Activated T-cell treated with anti-CD3 and anti-CD28 coated beads for 4 hours (primary cell): Measurements from ENCODE around the gene TBC1D5.

Experiments used
- DNase-seq: peaks from one replicate; pipeline ENCODE4 v3.0.0-alpha.2; 2020

TBC1D5 gene

GRCh38 chr3:17336291-17336690, 406.1 kb downstream of the TBC1D5 start:
- no peak for DNase-seq

DNA sequence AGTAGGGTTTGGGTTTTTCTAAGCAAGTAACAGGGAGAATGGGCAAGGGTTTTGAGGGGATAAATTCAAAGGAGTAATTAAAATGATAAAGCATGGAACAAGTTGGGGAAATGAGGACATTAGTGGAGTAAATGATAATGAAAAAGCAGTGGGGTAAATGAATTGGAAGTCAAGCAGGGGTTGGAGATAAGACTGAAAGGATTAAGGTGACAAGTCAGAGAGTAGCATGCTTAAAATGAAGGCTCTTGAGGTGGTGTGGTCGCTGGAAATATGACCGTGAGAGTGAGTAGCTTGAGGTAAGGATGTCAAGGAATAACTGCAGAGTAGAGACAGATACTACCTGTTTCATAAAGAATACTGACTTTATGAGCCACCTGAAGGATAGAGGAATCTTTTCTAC, 408.5 kb downstream of the TBC1D5 start:
- DNase-seq = no peak

GRCh38 chr3:17333446-17333845, 409.0 kb downstream of the TBC1D5 start:
- no peak for DNase-seq

- no peak for DNase-seq
These were observed 411.8 kb downstream of the TBC1D5 start for GRCh38 chr3:17330660-17331059.

GRCh38 chr3:17329927-17330326, 412.5 kb downstream of the TBC1D5 start:
- no peak for DNase-seq

DNA sequence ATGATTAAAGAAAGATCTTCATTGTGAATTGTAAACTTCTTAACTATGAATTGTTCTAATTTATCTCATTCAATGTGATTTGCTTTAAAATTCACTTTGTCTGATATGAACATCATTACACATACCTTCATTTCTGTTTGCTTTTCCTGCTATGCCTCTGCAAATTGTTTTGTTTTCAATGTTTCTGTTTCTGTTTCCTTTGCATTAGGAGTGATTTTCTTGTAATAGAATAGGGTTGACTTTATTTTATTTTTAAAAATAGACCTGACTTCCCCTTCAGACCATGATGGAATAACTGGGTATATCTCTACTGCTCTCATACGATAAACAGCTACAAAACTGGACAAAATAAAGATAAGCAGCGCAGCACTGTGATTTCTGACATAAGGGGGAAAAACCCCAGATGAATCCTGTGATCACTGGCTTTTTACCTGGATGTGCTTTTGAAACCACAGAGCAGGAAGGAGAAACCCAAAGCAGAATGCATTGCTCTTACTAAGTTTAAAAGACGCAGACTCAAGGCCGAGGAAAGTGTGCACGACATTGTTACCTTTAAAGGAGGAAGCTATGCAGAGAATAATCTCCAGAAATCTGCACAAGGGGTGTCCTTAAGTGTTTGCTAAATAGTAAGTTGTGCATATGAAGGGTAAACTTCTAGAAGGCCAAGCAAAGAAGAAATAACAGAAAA, 420.2 kb downstream of the TBC1D5 start:
- DNase-seq = no peak

- DNase-seq = no peak
These were observed 422.2 kb downstream of the TBC1D5 start for GRCh38 chr3:17320266-17320665.

GRCh38 chr3:17315897-17316296, 426.5 kb downstream of the TBC1D5 start:
- no peak for DNase-seq

DNA sequence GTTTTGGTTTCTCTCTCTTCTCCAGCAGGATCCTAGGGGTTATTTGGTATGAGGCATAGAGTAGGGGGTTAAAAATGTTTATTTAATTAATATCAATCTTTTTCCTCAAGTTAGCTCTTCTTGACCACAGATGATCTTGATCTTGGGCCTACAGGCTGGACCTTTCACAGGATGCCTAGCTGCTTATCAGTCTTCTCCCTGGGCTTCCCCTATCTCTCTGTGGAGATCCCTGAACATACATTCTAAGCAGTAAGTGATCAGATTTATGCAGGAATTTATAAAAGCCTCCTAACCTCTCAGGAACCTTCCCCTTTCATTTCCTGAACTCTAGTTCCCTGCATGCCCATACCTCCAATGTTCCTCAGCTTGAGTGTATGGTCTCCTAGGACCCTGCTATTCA, 428.3 kb downstream of the TBC1D5 start:
- no peak for DNase-seq

DNA sequence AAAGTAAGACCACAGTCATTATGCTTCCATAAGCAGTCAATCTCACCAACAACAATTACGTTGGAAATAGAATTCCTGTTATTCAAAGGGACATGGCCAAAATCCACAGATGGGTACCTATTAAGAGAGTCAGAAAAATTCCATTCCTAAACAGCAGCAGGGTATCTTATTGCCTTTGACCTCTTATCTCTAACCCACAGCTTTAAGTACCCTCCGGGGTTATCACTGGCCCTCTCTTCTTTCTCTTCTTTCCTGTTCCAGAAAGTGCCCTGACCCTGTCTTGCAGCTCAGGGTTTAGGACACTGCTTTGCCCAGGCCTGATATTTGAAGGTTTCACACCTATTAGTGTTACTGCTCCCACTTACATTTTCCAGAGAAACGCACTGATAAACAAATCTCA, 428.7 kb downstream of the TBC1D5 start:
- no peak for DNase-seq

DNA sequence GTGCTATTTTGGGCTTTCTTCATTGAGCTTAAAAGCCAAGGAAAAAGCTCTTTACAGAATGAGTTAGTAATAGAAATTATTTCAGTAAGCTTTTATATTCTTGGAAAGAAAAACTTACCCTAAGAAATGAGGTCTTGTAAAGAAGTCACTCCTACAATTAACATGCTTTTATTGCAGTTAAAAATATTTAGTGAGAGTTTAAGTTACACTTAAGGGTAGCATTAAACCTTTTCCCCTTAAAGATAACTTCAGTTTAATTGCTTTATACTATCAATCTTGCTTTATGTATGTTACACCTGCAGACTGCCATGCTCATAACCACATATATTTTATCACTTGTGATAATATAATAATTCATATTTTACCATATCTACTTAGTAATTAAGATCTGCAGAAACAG, 431.4 kb downstream of the TBC1D5 start:
- no peak for DNase-seq

- no peak for DNase-seq
These were observed 434.5 kb downstream of the TBC1D5 start for GRCh38 chr3:17307887-17308286.

DNA sequence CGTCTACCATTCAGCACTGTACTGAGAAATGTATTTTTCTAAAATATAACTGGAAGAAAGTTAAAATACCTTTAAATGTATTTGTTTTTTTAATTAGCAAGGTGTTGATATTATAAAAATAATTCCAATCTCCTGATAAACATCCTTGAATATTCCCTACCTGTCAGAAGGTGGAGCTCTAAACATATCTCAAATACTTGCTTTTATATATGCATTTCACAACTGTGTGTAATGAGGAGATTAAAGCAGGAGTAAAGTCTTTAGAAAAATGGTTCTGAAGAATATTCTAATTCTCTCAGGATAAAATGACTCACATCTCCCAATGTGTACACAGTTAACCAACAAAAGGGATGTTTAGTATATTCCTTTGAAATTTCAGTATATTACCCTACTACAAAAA, 434.9 kb downstream of the TBC1D5 start:
- no peak for DNase-seq

DNA sequence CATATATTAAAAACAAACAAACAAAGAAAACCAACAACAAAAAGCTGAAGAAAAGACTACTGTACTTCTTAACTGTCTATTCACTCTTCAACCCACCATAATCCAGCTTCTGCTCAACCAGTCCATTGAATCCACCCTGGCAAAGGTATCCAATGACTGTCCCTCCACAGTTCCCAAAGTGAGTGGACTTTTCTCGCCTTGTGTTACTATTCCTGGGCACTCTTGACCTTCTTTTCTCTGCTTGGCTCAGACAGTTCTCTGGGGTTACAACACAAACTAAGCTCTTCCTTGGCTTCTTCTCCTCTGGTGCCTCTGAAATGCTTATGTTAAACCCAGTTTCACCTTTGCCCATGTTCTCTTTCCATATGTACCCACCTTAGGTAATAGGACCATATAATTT, 437.5 kb downstream of the TBC1D5 start:
- DNase-seq = no peak

DNA sequence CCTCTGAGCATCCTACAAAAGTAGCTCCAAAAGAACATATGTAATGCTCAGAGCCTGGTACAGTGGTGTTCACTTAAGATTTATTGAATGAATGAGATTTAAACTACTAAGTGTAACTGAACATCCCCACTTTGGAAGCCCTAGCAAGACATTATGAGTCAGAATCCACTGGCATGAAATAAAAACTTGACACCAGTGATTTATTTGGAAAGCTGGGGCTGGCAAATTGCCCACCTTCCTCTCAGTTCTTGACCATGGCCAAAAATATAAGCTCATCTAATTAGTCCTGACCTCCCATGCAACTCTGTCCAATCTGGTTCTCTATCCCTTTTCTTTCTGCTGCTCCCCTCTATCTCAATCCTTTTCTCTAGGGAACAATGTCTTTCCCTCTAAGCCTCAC, 439.7 kb downstream of the TBC1D5 start:
- no peak for DNase-seq

DNA sequence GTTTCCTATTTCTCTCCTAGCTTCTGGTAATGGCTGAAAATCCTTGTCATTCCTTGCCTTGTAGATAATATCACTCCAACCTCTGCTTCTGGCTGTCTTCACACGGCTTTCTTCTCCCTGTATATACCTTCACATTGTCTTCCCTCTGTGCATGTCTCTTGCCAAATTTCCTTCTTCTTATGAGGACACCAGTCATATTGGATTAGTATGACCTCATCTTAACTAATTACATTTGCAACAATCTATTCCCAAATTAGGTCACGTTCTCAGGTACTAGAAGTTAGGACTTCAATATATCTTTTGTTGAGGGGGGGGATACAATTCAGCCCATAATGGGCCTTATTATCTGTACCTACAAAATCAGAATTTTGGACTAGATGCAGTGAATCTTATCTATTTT, 440.3 kb downstream of the TBC1D5 start:
- no peak for DNase-seq

DNA sequence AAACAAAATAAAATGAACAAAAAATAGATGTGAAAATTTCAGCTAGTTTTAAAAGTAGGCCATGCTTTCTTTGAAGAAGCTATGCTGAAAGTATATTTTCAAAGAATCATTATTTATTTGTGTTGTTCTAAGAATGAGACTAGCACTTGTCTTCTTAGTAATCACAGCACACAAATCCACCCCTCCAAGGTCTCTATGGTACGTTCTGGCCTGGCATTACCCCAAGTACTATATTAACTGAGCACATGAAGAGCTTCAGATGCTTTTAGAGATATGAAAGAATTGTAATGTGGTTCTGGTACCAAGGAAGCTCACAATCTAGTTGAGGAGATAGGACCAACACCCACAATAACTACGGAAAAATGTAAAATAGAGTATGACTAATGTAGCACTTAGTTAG, 441.2 kb downstream of the TBC1D5 start:
- no peak for DNase-seq

GRCh38 chr3:17300441-17300840, 442.0 kb downstream of the TBC1D5 start:
- no peak for DNase-seq

- DNase-seq = no peak
These were observed 444.4 kb downstream of the TBC1D5 start for GRCh38 chr3:17298038-17298437.

DNA sequence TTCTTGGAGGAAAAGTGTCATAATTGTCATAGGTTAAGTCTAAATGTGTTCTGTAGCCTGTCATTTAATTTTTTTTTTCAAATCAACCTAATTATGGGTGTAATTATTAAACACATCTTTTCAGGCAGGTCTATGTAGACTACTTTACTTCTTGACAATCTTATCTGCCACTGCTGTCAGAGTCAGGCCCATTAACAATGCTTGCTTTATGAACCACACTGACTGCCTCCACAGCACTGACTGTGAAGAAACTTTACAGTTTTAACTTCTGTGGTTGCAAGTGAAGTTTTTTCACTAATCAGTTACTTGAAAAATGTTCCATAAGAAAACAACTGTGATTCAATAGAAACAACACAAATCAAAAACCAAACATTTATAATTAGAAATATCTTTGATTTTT, 449.9 kb downstream of the TBC1D5 start:
- DNase-seq = no peak

GRCh38 chr3:17290894-17291293, 451.5 kb downstream of the TBC1D5 start:
- no peak for DNase-seq

- no peak for DNase-seq
These were observed 453.5 kb downstream of the TBC1D5 start for GRCh38 chr3:17288839-17289399.

- DNase-seq = no peak
These were observed 455.3 kb downstream of the TBC1D5 start for GRCh38 chr3:17287006-17287689.

- DNase-seq = no peak
These were observed 464.4 kb downstream of the TBC1D5 start for GRCh38 chr3:17278006-17278405.

- no peak for DNase-seq
These were observed 475.6 kb downstream of the TBC1D5 start for GRCh38 chr3:17266846-17267245.
